ENCODE data around the gene IL9R. TPM values are rescaled to one million over a fixed set of nuclear protein-coding genes. Genes with fewer than 3 reads are reported as not detected.

The IL9R gene
- total and polyA plus RNA-seq, 2 of the 4 experiments (the other 2 are of a cell fraction): 0.05 TPM; not detected in 1

DNA sequence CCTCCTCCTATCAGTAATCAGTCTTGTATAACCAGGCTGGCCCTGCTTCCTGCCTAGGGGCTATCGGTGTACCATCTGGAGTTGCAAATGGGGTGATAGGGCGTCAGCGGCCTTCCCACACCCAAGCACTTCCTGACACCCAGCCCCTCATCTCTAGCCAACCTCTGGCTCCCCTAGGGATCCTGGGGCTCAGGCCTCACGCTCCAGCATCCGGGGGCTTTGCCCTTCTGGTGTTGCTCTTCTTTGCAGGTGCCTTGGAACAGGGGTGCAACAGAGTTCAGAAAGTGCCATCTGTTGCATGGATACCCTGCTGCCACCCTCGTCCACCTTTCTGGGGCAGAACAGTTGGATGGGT lies 4.1 kb downstream of the IL9R start:
- no peaks in the 10 kb centered on the region for H4K20me1 ChIP-seq (ENCODE audit: insufficient read depth, low read length)
- H3K27ac ChIP-seq (ENCODE audit: insufficient read depth, low read length): no peak overlapping the region
- ATAC-seq (ENCODE audit: low read depth) (no peak), DNase-seq (no peak)
- in situ Hi-C loops (cut with MboI; ENCODE audit: low sequenced_read_pairs): no loop called here
- dilution Hi-C loops (cut with HindIII; ENCODE audit: low sequenced_read_pairs, unreplicated experiment): no loop called here
- H3K36me3 ChIP-seq (ENCODE audit: control insufficient read depth, insufficient read depth, low read length): no peaks in the 10 kb centered on the region
- 0% methylated on average over 1 of the region's 6 CpGs; no CpG with 5 or more reads in 1 of the 2 experiments for WGBS, 2 experiments (ENCODE audit: extremely low coverage in 2 of 2, insufficient read length in 1 of 2)
- no peak overlapping the region for H3K14ac ChIP-seq (replicated peaks; ENCODE audit: low read depth, low read length)
- no peak overlapping the region for H3K56ac ChIP-seq (ENCODE audit: extremely low read depth, insufficient read depth, low read length)
- no peak overlapping the region for H3K4ac ChIP-seq (ENCODE audit: low read depth, low read length)
- H3K9ac ChIP-seq (ENCODE audit: low read depth, low read length): no peak overlapping the region
- H3K4me2 ChIP-seq (ENCODE audit: low read depth, low read length): no peak overlapping the region
- no peak overlapping the region for H4K5ac ChIP-seq (ENCODE audit: low read depth, low read length)
- no peaks in the 10 kb centered on the region for H3K79me1 ChIP-seq (ENCODE audit: low read depth in 1 of 2, low read length in 2 of 2)
- peaks cover 3% of the 10 kb centered on the region; the same call in 1 of the 2 replicates for H3K9me3 ChIP-seq (ENCODE audit: control insufficient read depth, insufficient read depth, low read length)
- no peak overlapping the region for H4K91ac ChIP-seq (ENCODE audit: insufficient read depth, low read depth, low read length)
- no peak for TF ChIP-seq RFX5 (IDR thresholded peaks at IDR 0.05; ENCODE audit: low read depth, low read length)
- no peak for TF ChIP-seq NFE2L2 (IDR thresholded peaks at IDR 0.05; ENCODE audit: low read depth, low read length)
- TF ChIP-seq, protein P1, sequence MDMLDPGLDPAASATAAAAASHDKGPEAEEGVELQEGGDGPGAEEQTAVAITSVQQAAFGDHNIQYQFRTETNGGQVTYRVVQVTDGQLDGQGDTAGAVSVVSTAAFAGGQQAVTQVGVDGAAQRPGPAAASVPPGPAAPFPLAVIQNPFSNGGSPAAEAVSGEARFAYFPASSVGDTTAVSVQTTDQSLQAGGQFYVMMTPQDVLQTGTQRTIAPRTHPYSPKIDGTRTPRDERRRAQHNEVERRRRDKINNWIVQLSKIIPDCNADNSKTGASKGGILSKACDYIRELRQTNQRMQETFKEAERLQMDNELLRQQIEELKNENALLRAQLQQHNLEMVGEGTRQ (IDR thresholded peaks at IDR 0.05; ENCODE audit: low read depth, low read length): no peak
- TF ChIP-seq CEBPB (IDR thresholded peaks at IDR 0.05; ENCODE audit: low read depth, low read length): no peak
- TF ChIP-seq FOS (IDR thresholded peaks at IDR 0.05; ENCODE audit: low read depth, low read length): no peak
- TF ChIP-seq MXI1 (IDR thresholded peaks at IDR 0.05; ENCODE audit: borderline replicate concordance, low read depth, low read length): no peak
- TF ChIP-seq RAD21 (IDR thresholded peaks at IDR 0.05; ENCODE audit: low read length): no peak
- no peak for TF ChIP-seq CHD1 (IDR thresholded peaks at IDR 0.05; ENCODE audit: low read depth, low read length)
- TF ChIP-seq BHLHE40 (IDR thresholded peaks at IDR 0.05; ENCODE audit: low read depth, low read length): no peak
- TF ChIP-seq RCOR1 (IDR thresholded peaks at IDR 0.05; ENCODE audit: insufficient replicate concordance, low read length): no peak
- no peak for TF ChIP-seq MAFK (IDR thresholded peaks at IDR 0.05; ENCODE audit: low read depth, low read length)
- TF ChIP-seq SMC3 (IDR thresholded peaks at IDR 0.05; ENCODE audit: low read depth, low read length): no peak
- TF ChIP-seq POLR2A (IDR thresholded peaks at IDR 0.05; ENCODE audit: low read depth, low read length): no peak
- TF ChIP-seq, protein P2, sequence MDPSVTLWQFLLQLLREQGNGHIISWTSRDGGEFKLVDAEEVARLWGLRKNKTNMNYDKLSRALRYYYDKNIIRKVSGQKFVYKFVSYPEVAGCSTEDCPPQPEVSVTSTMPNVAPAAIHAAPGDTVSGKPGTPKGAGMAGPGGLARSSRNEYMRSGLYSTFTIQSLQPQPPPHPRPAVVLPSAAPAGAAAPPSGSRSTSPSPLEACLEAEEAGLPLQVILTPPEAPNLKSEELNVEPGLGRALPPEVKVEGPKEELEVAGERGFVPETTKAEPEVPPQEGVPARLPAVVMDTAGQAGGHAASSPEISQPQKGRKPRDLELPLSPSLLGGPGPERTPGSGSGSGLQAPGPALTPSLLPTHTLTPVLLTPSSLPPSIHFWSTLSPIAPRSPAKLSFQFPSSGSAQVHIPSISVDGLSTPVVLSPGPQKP (IDR thresholded peaks at IDR 0.05; ENCODE audit: borderline replicate concordance, low read depth, low read length): no peak
- TF ChIP-seq, protein P3, sequence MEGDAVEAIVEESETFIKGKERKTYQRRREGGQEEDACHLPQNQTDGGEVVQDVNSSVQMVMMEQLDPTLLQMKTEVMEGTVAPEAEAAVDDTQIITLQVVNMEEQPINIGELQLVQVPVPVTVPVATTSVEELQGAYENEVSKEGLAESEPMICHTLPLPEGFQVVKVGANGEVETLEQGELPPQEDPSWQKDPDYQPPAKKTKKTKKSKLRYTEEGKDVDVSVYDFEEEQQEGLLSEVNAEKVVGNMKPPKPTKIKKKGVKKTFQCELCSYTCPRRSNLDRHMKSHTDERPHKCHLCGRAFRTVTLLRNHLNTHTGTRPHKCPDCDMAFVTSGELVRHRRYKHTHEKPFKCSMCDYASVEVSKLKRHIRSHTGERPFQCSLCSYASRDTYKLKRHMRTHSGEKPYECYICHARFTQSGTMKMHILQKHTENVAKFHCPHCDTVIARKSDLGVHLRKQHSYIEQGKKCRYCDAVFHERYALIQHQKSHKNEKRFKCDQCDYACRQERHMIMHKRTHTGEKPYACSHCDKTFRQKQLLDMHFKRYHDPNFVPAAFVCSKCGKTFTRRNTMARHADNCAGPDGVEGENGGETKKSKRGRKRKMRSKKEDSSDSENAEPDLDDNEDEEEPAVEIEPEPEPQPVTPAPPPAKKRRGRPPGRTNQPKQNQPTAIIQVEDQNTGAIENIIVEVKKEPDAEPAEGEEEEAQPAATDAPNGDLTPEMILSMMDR (conservative IDR thresholded peaks at IDR 0.05; ENCODE audit: low read depth, low read length): no peak
- H2BK120ac ChIP-seq (ENCODE audit: low read depth, low read length): no peak overlapping the region
- CTCF ChIA-PET: no interaction called here
- intact Hi-C loops (cut with micrococcal nuclease): no loop called here
- no peak overlapping the region for H2AFZ ChIP-seq (replicated peaks; ENCODE audit: low read length, poor library complexity)
- no peaks in the 10 kb centered on the region for H3K27me3 ChIP-seq (ENCODE audit: control insufficient read depth, insufficient read depth, low read length)
- H3K23ac ChIP-seq (ENCODE audit: low read depth, low read length): no peak overlapping the region
- H2BK20ac ChIP-seq (ENCODE audit: low read depth, low read length): no peak overlapping the region
- H4K8ac ChIP-seq (ENCODE audit: low read depth in 2 of 2, low read length in 2 of 2): no peak overlapping the region
- no peaks in the 10 kb centered on the region for H3K4me1 ChIP-seq (ENCODE audit: control insufficient read depth, insufficient read depth, low read length)
- H2AK5ac ChIP-seq (ENCODE audit: low read depth, low read length): no peak overlapping the region
- H2BK15ac ChIP-seq (ENCODE audit: low read depth, low read length): no peak overlapping the region
- BruUV-seq (replicated peaks): no TSS peak
- H3K9me1 ChIP-seq (ENCODE audit: insufficient read depth, low read length): no peaks in the 10 kb centered on the region
- no peak overlapping the region for H2BK5ac ChIP-seq (ENCODE audit: low read depth, low read length, poor library complexity, severe bottlenecking)
- POLR2A ChIA-PET (ENCODE audit: unreplicated experiment): no interaction called here
- no peak overlapping the region for H2AK9ac ChIP-seq (replicated peaks; ENCODE audit: low read depth, low read length, poor library complexity)
- no peak overlapping the region for H3K18ac ChIP-seq (ENCODE audit: low read depth, low read length)
- no peak overlapping the region for H3K4me3 ChIP-seq (ENCODE audit: insufficient read depth, low read depth, low read length)
